GM21723 (cell line): ENCODE data around the gene H6PD.

Experiments
- ATAC-seq: cut with Tn5 transposase; IDR thresholded peaks from one replicate; pipeline ENCODE4 v1.9.1; 2021; ENCODE audit warnings: mild to moderate bottlenecking, moderate library complexity; ENCODE audit not compliant: unreplicated experiment

The H6PD gene

GRCh38 chr1:9204156-9204720 is 30.3 kb upstream of the H6PD start:
- ATAC-seq, result no peak

GRCh38 chr1:9207086-9207485 is 27.5 kb upstream of the H6PD start:
- ATAC-seq, result no peak

- ATAC-seq, result no peak
Observed at GRCh38 chr1:9207715-9208114, 26.9 kb upstream of the H6PD start.

- ATAC-seq, result no peak
Observed at GRCh38 chr1:9211291-9211811, 23.2 kb upstream of the H6PD start.

GRCh38 chr1:9212735-9213134 is 21.8 kb upstream of the H6PD start:
- ATAC-seq, result no peak

GRCh38 chr1:9213956-9214355 is 20.6 kb upstream of the H6PD start:
- no peak for ATAC-seq

- ATAC-seq, result no peak
Observed at GRCh38 chr1:9218917-9219316, 15.7 kb upstream of the H6PD start.

- no peak for ATAC-seq
Observed at GRCh38 chr1:9222846-9223625, 11.5 kb upstream of the H6PD start.

- no peak for ATAC-seq
Observed at GRCh38 chr1:9224664-9225410, 9.7 kb upstream of the H6PD start.

GRCh38 chr1:9225411-9225785 is 9.2 kb upstream of the H6PD start:
- no peak for ATAC-seq

GRCh38 chr1:9228609-9229008 is 6.0 kb upstream of the H6PD start:
- ATAC-seq, result no peak

GRCh38 chr1:9229549-9229948 is 5.0 kb upstream of the H6PD start:
- no peak for ATAC-seq

- ATAC-seq, result no peak
Observed at GRCh38 chr1:9230869-9231533, 3.6 kb upstream of the H6PD start.

- ATAC-seq, result no peak
Observed at GRCh38 chr1:9231648-9232332, 2.8 kb upstream of the H6PD start.

GRCh38 chr1:9233241-9233941 is 1.2 kb upstream of the H6PD start:
- no peak for ATAC-seq

GRCh38 chr1:9233942-9234222 is 692 bp upstream of the H6PD start:
- ATAC-seq, result no peak

- ATAC-seq, result no peak
Observed at GRCh38 chr1:9235096-9235459, 504 bp downstream of the H6PD start.

- ATAC-seq, result no peak
Observed at GRCh38 chr1:9235560-9235959, 986 bp downstream of the H6PD start.

- ATAC-seq, result no peak
Observed at GRCh38 chr1:9238134-9238533, 3.6 kb downstream of the H6PD start.

GRCh38 chr1:9238550-9238949 is 4.0 kb downstream of the H6PD start:
- ATAC-seq, result no peak
